GM12878 (cell line): Measurements from ENCODE around the gene NR6A1. TPM values are rescaled to one million over a fixed set of nuclear protein-coding genes. Genes with fewer than 3 reads are reported as not detected.

Experiments used
- ATAC-seq: fragments of 200-7000 bp; cut with Tn5 transposase; 3 replicates; pipeline ENCODE4 v1.9.1; 2020; ENCODE audit warnings: mild to moderate bottlenecking, moderate library complexity
- BruUV-seq: library from RNA; stranded (reverse); fragments of 400-500 nt; replicated peaks from 2 replicates; lab custom pipeline; 2021; lab: Mats Ljungman, UMichigan
- CTCF ChIA-PET: fragments of 300-600 bp; sonication (Branson Sonifier 250); formaldehyde crosslinking; extraction: SDS; loops from one replicate; lab custom pipeline; 2021; ENCODE audit warnings: inconsistent platforms; lab: Yijun Ruan, JAX
- POLR2A ChIA-PET: fragments of 350-600 bp; formaldehyde crosslinking; extraction: SDS; loops from one replicate; lab custom pipeline; 2021; ENCODE audit warnings: inconsistent platforms; lab: Charles Lee
- RAD21 ChIA-PET: fragments of 300-600 bp; sonication (Branson Sonifier 250); formaldehyde crosslinking; loops from one replicate; lab custom pipeline; 2023; ENCODE audit warnings: antibody characterized with exemption; ENCODE audit not compliant: unreplicated experiment; lab: Charles Lee
- SMC1A ChIA-PET: fragments of 300-600 bp; sonication (Branson Sonifier 250); formaldehyde crosslinking; loops from one replicate; lab custom pipeline; 2023; ENCODE audit not compliant: unreplicated experiment, uncharacterized antibody; lab: Charles Lee
- DNase-seq: peaks from one replicate; pipeline ENCODE4 v3.0.0-alpha.2; 2011; ENCODE audit warnings: low read depth, low spot score
- FAIRE-seq: peaks from 3 replicates; lab custom pipeline; 2011; peaks lifted over from hg19 to GRCh38; lab: Jason Lieb, UNC
- H2AFZ ChIP-seq: 2 replicates; pipeline ENCODE4 v1.6.0; 2011; ENCODE audit warnings: low read depth, low read length, control low read depth; ENCODE audit not compliant: control insufficient read depth
- H3K27ac ChIP-seq: 2 replicates; pipeline ENCODE4 v1.5.1; 2011; ENCODE audit warnings: control low read depth; ENCODE audit not compliant: control insufficient read depth, insufficient read depth
- H3K27me3 ChIP-seq, 2 experiments: replicated peaks in 1 of 2; 2 replicates each; pipeline versions ENCODE4 v1.6.0 to v1.6.1; 2011; ENCODE audit warnings: low read length in 1 of 2; ENCODE audit not compliant: control insufficient read depth in 2 of 2, insufficient read depth in 2 of 2
- H3K36me3 ChIP-seq, 2 experiments: 2 replicates each; pipeline ENCODE4 v1.5.1; 2011; ENCODE audit warnings: low read length in 1 of 2; ENCODE audit not compliant: control insufficient read depth in 2 of 2, insufficient read depth in 2 of 2
- H3K4me1 ChIP-seq: 2 replicates; pipeline ENCODE4 v1.6.1; 2011; ENCODE audit warnings: mild to moderate bottlenecking, low read length, moderate library complexity, mixed read lengths; ENCODE audit not compliant: control insufficient read depth, insufficient read depth
- H3K4me2 ChIP-seq: 2 replicates; pipeline ENCODE4 v1.6.0; 2011; ENCODE audit warnings: control low read depth; ENCODE audit not compliant: control insufficient read depth, insufficient read depth
- H3K4me3 ChIP-seq: fragments of 200-600 bp; sonication (generic); 2 replicates; pipeline ENCODE4 v1.5.1; 2016
- H3K79me2 ChIP-seq: 2 replicates; pipeline ENCODE4 v1.6.0; 2011; ENCODE audit warnings: low read length; ENCODE audit not compliant: control insufficient read depth, insufficient read depth
- H3K9ac ChIP-seq: 2 replicates; pipeline ENCODE4 v1.8.0; 2011; ENCODE audit warnings: low read length, control low read depth, mixed read lengths; ENCODE audit not compliant: control insufficient read depth, insufficient read depth
- H3K9me3 ChIP-seq: replicated peaks from 3 replicates; pipeline ENCODE4 v1.5.1; 2011; ENCODE audit warnings: mild to moderate bottlenecking, low read length; ENCODE audit not compliant: control insufficient read depth, insufficient read depth
- H4K20me1 ChIP-seq: 2 replicates; pipeline ENCODE4 v1.6.0; 2011; ENCODE audit not compliant: control insufficient read depth, insufficient read depth
- ETV6 ChIP-seq, 2 experiments: fragments of 450-650 bp in 1 of 2; IDR thresholded peaks in 1 of 2; conservative IDR thresholded peaks in 1 of 2; 2 replicates each; pipeline ENCODE4 v1.6.1; 2014; ENCODE audit warnings: antibody characterized with exemption in 1 of 2, borderline replicate concordance in 1 of 2, low read depth in 1 of 2, mild to moderate bottlenecking in 1 of 2, moderate library complexity in 1 of 2
- HDAC6 ChIP-seq: fragments of 200-600 bp; sonication (generic); IDR thresholded peaks from one replicate; pipeline ENCODE4 v1.8.0; 2017; ENCODE audit warnings: antibody characterized with exemption; ENCODE audit not compliant: unreplicated experiment
- MTA3 ChIP-seq: IDR thresholded peaks from 2 replicates; pipeline ENCODE4 v1.6.1; 2012; ENCODE audit warnings: low read length, inconsistent platforms, borderline replicate concordance
- POLR2A ChIP-seq: IDR thresholded peaks from 2 replicates; pipeline ENCODE4 v1.6.1; 2011; ENCODE audit warnings: low read depth, mild to moderate bottlenecking, low read length
- POLR2AphosphoS2 ChIP-seq: IDR thresholded peaks from 2 replicates; pipeline ENCODE4 v1.6.1; 2011; ENCODE audit warnings: low read depth, mild to moderate bottlenecking, low read length, improper control_type of control experiment, moderate library complexity
- POLR2AphosphoS5 ChIP-seq: IDR thresholded peaks from 2 replicates; pipeline ENCODE4 v1.6.1; 2011; ENCODE audit warnings: mild to moderate bottlenecking, low read length, inconsistent platforms
- RAD51 ChIP-seq: fragments of 450-650 bp; IDR thresholded peaks from 2 replicates; pipeline ENCODE4 v1.6.1; 2016; ENCODE audit warnings: moderate library complexity, mild to moderate bottlenecking, inconsistent platforms
- RCOR1 ChIP-seq: conservative IDR thresholded peaks from 2 replicates; pipeline ENCODE4 v1.6.1; 2012; ENCODE audit warnings: low read depth, low read length, improper control_type of control experiment
- SIX5 ChIP-seq: IDR thresholded peaks from 2 replicates; pipeline ENCODE4 v1.6.1; 2011; ENCODE audit warnings: mild to moderate bottlenecking, low read depth, low read length, moderate library complexity; ENCODE audit not compliant: severe bottlenecking
- SMC3 ChIP-seq: IDR thresholded peaks from 2 replicates; pipeline ENCODE4 v1.6.1; 2011; ENCODE audit warnings: low read length, improper control_type of control experiment, borderline replicate concordance
- ZBED1 ChIP-seq: IDR thresholded peaks from 2 replicates; pipeline ENCODE4 v1.6.1; 2016; ENCODE audit warnings: borderline replicate concordance
- ZNF622 ChIP-seq: fragments of 450-650 bp; IDR thresholded peaks from 2 replicates; pipeline ENCODE4 v1.6.1; 2017; ENCODE audit warnings: mild to moderate bottlenecking, inconsistent platforms
- ZZZ3 ChIP-seq: IDR thresholded peaks from 2 replicates; pipeline ENCODE4 v1.6.1; 2011; ENCODE audit warnings: low read depth; ENCODE audit not compliant: control insufficient read depth, insufficient read length
- WGBS: methylation state at CpG from one replicate; pipeline ENCODE4 v1.1.6; 2016; ENCODE audit warnings: low lambda C conversion rate; ENCODE audit not compliant: insufficient replicate concordance, insufficient coverage; ENCODE audit errors: missing lambda C conversion rate; 5-methylcytosine and 5-hydroxymethylcytosine counted together
- in situ Hi-C: fragments of 300-500 bp; cut with MboI; formaldehyde crosslinking; loops from 9 replicates; pipeline ENCODE4 v1.14.3; 2018; ENCODE audit warnings: mixed read lengths
- intact Hi-C: fragments of 100-400 bp; cut with micrococcal nuclease; formaldehyde crosslinking; loops from one replicate; pipeline ENCODE4 v1.14.2; 2022; ENCODE audit not compliant: unreplicated experiment
- polyA plus RNA-seq, 11 experiments: library from polyadenylated mRNA; depleted of rRNA in 4 of 11; unstranded in 6 of 11; stranded (reverse) in 5 of 11; fragments of >200 nt; fragmentation: Nextera tagmentation in 4 of 11; fragmentation: Illumina TruSeq in 1 of 11; extraction: Ambion mirVana in 4 of 11; extraction: Trizol in 1 of 11; gene quantifications; 1 replicate in 1 of 11; 2 replicates in 10 of 11; pipeline versions ENCODE4 v1.2.1 to v1.2.3, GENCODE V29; 2011 to 2016; ENCODE audit warnings: inconsistent platforms in 2 of 11, missing spikeins in 2 of 11, low read depth in 1 of 11
- total RNA-seq, 4 experiments: library from RNA; depleted of rRNA in 3 of 4; stranded (reverse); fragments of >200 nt in 3 of 4; fragmentation: Illumina TruSeq in 1 of 4; extraction: Trizol in 1 of 4; gene quantifications; 2 replicates each; pipeline versions ENCODE4 v1.2.1 to v1.2.3, GENCODE V29; 2013 to 2021
- TF ChIP-seq, protein P1 (sequence below): IDR thresholded peaks from 2 replicates; pipeline ENCODE4 v1.6.1; 2012; ENCODE audit warnings: low read depth, low read length, improper control_type of control experiment
- TF ChIP-seq, protein P2 (sequence below): IDR thresholded peaks from 2 replicates; pipeline ENCODE4 v1.6.1; 2012; ENCODE audit warnings: low read depth, low read length, improper control_type of control experiment

Gene NR6A1
- total and polyA plus RNA-seq, 10 of the 15 experiments (the other 5 are each of a cell fraction or from before 2014, with no cell fraction given): 1.2 to 9.2 (median 4.6) TPM

DNA sequence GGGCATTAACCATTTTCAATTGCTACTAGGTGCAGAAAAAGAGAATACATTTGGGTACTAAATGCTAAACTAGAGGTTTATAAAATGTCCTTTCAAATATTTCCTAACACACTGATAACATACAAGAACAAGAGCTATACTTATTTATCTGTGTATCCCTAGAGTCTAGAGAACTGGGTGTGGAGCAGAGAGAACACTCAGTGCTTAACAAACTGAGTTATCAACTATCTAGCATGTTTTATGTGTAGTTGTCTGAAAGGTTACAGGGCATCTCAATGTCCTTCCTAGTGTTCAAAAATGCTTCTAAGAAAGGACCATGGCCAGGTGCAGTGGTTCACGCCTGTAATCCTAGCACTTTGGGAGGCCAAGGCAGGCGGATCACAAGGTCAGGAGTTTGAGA lies 40.3 kb downstream of the NR6A1 start:
- no peak overlapping the region for H3K4me3 ChIP-seq
- WGBS: 91% methylated on average over 2 of the region's 2 CpGs
- H3K9ac ChIP-seq: no peak overlapping the region
- CTCF ChIA-PET: interaction anchor here (0.8 kb wide), 1 partner anchor 114 kb away, joined by 3 read pairs; no protein-coding TSS in a partner anchor
- intact Hi-C loops (no loop called here), in situ Hi-C loops (no loop called here)
- H3K27ac ChIP-seq: no peak overlapping the region
- no peaks in the 10 kb centered on the region for H3K79me2 ChIP-seq
- H3K4me1 ChIP-seq: peaks cover 9% of the 10 kb centered on the region
- ATAC-seq (no peak), FAIRE-seq (no peak), DNase-seq (no peak)
- no peaks in the 10 kb centered on the region for H4K20me1 ChIP-seq
- H3K4me2 ChIP-seq: no peak overlapping the region
- H3K9me3 ChIP-seq: no peaks in the 10 kb centered on the region
- H3K36me3 ChIP-seq: peaks cover 0 to 1% of the 10 kb centered on the region in 2 experiments; a peak in 1 of 4 replicates
- RAD21 ChIA-PET: no interaction called here
- SMC1A ChIA-PET: interaction anchor here (0.8 kb wide), 1 partner anchor 28 kb away, joined by 3 read pairs; no protein-coding TSS in a partner anchor
- no peak overlapping the region for H2AFZ ChIP-seq
- H3K27me3 ChIP-seq: no peaks in the 10 kb centered on the region
- BruUV-seq: no TSS peak
- POLR2A ChIA-PET: no interaction called here
- TF ChIP-seq POLR2AphosphoS5: no peak
- TF ChIP-seq HDAC6: no peak
- no peak for TF ChIP-seq RCOR1
- TF ChIP-seq, protein P1, sequence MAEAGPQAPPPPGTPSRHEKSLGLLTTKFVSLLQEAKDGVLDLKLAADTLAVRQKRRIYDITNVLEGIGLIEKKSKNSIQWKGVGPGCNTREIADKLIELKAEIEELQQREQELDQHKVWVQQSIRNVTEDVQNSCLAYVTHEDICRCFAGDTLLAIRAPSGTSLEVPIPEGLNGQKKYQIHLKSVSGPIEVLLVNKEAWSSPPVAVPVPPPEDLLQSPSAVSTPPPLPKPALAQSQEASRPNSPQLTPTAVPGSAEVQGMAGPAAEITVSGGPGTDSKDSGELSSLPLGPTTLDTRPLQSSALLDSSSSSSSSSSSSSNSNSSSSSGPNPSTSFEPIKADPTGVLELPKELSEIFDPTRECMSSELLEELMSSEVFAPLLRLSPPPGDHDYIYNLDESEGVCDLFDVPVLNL: no peak
- TF ChIP-seq RAD51: no peak
- TF ChIP-seq ZZZ3: no peak

DNA sequence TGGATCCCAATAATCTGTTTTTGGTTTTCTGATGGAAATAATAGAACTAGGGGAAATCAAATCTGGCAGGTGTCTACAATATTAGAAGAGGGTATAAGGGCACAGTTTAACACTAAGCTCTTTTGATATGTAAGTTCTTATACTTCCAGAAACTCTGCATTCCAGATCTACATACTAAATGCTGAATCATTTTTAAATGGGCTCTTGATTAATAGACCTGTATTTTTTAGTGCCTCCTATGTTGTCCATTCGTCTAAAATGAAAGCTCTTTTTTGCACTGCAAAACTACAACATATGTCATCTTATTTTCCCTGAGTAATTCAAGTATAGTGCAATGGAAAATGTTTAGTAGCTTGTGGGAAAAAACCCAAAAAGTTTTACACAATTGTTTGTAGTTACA lies 44.2 kb downstream of the NR6A1 start:
- no TSS peak for BruUV-seq
- intact Hi-C loops: no loop called here
- no peak for DNase-seq
- Histone ChIP-seq H2AFZ (no peak overlapping the region), H3K4me3 (no peak overlapping the region), H4K20me1 (no peaks in the 10 kb centered on the region), H3K27me3 (no peaks in the 10 kb centered on the region), H3K79me2 (no peaks in the 10 kb centered on the region), H3K4me2 (no peak overlapping the region), H3K27ac (no peak overlapping the region), H3K9me3 (no peaks in the 10 kb centered on the region), H3K9ac (no peak overlapping the region), H3K4me1 (no peaks in the 10 kb centered on the region), H3K36me3 (peaks cover 0 to 1% of the 10 kb centered on the region in 2 experiments; a peak in 1 of 4 replicates)
- in situ Hi-C loops: no loop called here
- SMC1A ChIA-PET: interaction anchor here (1.1 to 3.8 kb wide), 6 partner anchors 8 to 110 kb away, joined by 3 to 23 read pairs (median 6); no protein-coding TSS in a partner anchor
- WGBS: 47% methylated on average over 1 of the region's 1 CpG
- no peak for FAIRE-seq
- CTCF ChIA-PET: interaction anchor here (1.3 to 4.8 kb wide), 4 partner anchors 14 to 109 kb away, joined by 6 to 34 read pairs (median 13); no protein-coding TSS in a partner anchor
- no peak for ATAC-seq
- POLR2A ChIA-PET: no interaction called here
- RAD21 ChIA-PET: interaction anchor here (0.6 kb wide), 1 partner anchor 16 kb away, joined by 3 read pairs; no protein-coding TSS in a partner anchor
- TF ChIP-seq SMC3: no peak
- no peak for TF ChIP-seq ZNF622
- TF ChIP-seq POLR2A: no peak
- no peak for TF ChIP-seq ETV6 (conservative IDR thresholded peaks at IDR 0.05 in 1 of 2, IDR thresholded peaks at IDR 0.05 in 1 of 2; ENCODE audit: borderline replicate concordance in 1 of 2, low read depth in 1 of 2)
- TF ChIP-seq ZBED1: no peak
- TF ChIP-seq POLR2AphosphoS2: no peak
- TF ChIP-seq SIX5: no peak
- TF ChIP-seq MTA3: no peak
- TF ChIP-seq, protein P2, sequence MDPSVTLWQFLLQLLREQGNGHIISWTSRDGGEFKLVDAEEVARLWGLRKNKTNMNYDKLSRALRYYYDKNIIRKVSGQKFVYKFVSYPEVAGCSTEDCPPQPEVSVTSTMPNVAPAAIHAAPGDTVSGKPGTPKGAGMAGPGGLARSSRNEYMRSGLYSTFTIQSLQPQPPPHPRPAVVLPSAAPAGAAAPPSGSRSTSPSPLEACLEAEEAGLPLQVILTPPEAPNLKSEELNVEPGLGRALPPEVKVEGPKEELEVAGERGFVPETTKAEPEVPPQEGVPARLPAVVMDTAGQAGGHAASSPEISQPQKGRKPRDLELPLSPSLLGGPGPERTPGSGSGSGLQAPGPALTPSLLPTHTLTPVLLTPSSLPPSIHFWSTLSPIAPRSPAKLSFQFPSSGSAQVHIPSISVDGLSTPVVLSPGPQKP: no peak
